Neural cell (in vitro differentiated cells): ENCODE data around the gene ERLIN1.

Experiments used
- EP300 ChIP-seq: fragments of 450-650 bp; conservative IDR thresholded peaks from 2 replicates; pipeline ENCODE4 v1.6.1; 2014; ENCODE audit warnings: antibody characterized with exemption, mild to moderate bottlenecking, moderate library complexity; ENCODE audit not compliant: poor library complexity, severe bottlenecking
- EZH2 ChIP-seq: fragments of 200-600, 300-800 bp; shearing (Covaris generic), sonication (generic); IDR thresholded peaks from 2 replicates; pipeline ENCODE4 v1.6.1; 2014; ENCODE audit warnings: antibody characterized with exemption, low read length, borderline replicate concordance, mild to moderate bottlenecking; ENCODE audit not compliant: insufficient read depth, poor library complexity, severe bottlenecking
- MXI1 ChIP-seq: fragments of 450-650 bp; conservative IDR thresholded peaks from 2 replicates; pipeline ENCODE4 v1.6.1; 2014; ENCODE audit warnings: antibody characterized with exemption, mild to moderate bottlenecking; ENCODE audit not compliant: poor library complexity, severe bottlenecking
- POLR2AphosphoS5 ChIP-seq: IDR thresholded peaks from 2 replicates; pipeline ENCODE4 v1.6.1; 2012
- RAD21 ChIP-seq: fragments of 450-650 bp; conservative IDR thresholded peaks from 2 replicates; pipeline ENCODE4 v1.6.1; 2014; ENCODE audit warnings: antibody characterized with exemption, mild to moderate bottlenecking, moderate library complexity
- SMC3 ChIP-seq: fragments of 450-650 bp; conservative IDR thresholded peaks from 2 replicates; pipeline ENCODE4 v1.6.1; 2014; ENCODE audit warnings: antibody characterized with exemption, mild to moderate bottlenecking, moderate library complexity; ENCODE audit not compliant: poor library complexity
- TAF1 ChIP-seq: IDR thresholded peaks from 2 replicates; pipeline ENCODE4 v1.6.1; 2012; ENCODE audit warnings: low read depth
- TF ChIP-seq, protein P1 (sequence below): fragments of 450-650 bp; IDR thresholded peaks from 2 replicates; pipeline ENCODE4 v1.5.1; 2014; ENCODE audit warnings: antibody characterized with exemption, mild to moderate bottlenecking, moderate library complexity; ENCODE audit not compliant: poor library complexity, severe bottlenecking
- TF ChIP-seq, protein P2 (sequence below): IDR thresholded peaks from 2 replicates; pipeline ENCODE4 v1.6.1; 2012; ENCODE audit warnings: borderline replicate concordance

DNA sequence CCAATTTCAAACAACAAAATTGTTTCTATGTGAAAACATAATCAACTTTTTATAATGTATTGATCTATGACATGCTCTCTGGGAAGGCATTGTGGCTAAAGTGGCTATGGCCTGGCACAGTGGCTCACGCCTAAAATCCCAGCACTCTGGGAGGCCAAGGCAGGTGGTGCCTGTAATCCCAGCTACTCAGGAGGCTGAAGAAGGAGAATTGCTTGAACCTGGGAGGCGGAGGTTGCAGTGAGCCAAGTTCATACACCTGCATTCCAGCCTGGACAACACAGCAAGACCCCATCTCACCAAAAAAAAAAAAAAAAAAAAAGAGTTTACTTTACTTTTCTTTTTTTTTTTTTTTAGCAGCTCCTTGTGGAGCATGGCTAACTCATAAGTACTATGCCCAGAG lies 65.3 kb downstream of the ERLIN1 start:
- no peak for TF ChIP-seq TAF1
- TF ChIP-seq, protein P1, sequence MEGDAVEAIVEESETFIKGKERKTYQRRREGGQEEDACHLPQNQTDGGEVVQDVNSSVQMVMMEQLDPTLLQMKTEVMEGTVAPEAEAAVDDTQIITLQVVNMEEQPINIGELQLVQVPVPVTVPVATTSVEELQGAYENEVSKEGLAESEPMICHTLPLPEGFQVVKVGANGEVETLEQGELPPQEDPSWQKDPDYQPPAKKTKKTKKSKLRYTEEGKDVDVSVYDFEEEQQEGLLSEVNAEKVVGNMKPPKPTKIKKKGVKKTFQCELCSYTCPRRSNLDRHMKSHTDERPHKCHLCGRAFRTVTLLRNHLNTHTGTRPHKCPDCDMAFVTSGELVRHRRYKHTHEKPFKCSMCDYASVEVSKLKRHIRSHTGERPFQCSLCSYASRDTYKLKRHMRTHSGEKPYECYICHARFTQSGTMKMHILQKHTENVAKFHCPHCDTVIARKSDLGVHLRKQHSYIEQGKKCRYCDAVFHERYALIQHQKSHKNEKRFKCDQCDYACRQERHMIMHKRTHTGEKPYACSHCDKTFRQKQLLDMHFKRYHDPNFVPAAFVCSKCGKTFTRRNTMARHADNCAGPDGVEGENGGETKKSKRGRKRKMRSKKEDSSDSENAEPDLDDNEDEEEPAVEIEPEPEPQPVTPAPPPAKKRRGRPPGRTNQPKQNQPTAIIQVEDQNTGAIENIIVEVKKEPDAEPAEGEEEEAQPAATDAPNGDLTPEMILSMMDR, result no peak
- TF ChIP-seq EZH2, result no peak
- no peak for TF ChIP-seq POLR2AphosphoS5
- TF ChIP-seq, protein P2, sequence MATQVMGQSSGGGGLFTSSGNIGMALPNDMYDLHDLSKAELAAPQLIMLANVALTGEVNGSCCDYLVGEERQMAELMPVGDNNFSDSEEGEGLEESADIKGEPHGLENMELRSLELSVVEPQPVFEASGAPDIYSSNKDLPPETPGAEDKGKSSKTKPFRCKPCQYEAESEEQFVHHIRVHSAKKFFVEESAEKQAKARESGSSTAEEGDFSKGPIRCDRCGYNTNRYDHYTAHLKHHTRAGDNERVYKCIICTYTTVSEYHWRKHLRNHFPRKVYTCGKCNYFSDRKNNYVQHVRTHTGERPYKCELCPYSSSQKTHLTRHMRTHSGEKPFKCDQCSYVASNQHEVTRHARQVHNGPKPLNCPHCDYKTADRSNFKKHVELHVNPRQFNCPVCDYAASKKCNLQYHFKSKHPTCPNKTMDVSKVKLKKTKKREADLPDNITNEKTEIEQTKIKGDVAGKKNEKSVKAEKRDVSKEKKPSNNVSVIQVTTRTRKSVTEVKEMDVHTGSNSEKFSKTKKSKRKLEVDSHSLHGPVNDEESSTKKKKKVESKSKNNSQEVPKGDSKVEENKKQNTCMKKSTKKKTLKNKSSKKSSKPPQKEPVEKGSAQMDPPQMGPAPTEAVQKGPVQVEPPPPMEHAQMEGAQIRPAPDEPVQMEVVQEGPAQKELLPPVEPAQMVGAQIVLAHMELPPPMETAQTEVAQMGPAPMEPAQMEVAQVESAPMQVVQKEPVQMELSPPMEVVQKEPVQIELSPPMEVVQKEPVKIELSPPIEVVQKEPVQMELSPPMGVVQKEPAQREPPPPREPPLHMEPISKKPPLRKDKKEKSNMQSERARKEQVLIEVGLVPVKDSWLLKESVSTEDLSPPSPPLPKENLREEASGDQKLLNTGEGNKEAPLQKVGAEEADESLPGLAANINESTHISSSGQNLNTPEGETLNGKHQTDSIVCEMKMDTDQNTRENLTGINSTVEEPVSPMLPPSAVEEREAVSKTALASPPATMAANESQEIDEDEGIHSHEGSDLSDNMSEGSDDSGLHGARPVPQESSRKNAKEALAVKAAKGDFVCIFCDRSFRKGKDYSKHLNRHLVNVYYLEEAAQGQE, result no peak
- no peak for TF ChIP-seq RAD21
- no peak for TF ChIP-seq EP300
- no peak for TF ChIP-seq MXI1
- no peak for TF ChIP-seq SMC3
